Gastroesophageal sphincter (tissue), 2 donors: ENCODE measurements around the gene SMARCD1.
"Not testable (repeated sequence)": the region's sequence is repeated elsewhere in the genome, so short reads cannot be mapped to it uniquely, and the experiment has no call there.

Experiments
- POLR2A ChIP-seq, 2 donors: fragments of 450-650 bp; IDR thresholded peaks; one replicate each; pipeline ENCODE4 v1.6.1; 2017; ENCODE audit warnings: antibody characterized with exemption in 2 of 2, mild to moderate bottlenecking in 2 of 2, moderate library complexity in 1 of 2
- POLR2AphosphoS5 ChIP-seq: sonication (generic); formaldehyde crosslinking; IDR thresholded peaks from one replicate; pipeline ENCODE4 v1.6.1; 2017; ENCODE audit warnings: antibody characterized with exemption

DNA sequence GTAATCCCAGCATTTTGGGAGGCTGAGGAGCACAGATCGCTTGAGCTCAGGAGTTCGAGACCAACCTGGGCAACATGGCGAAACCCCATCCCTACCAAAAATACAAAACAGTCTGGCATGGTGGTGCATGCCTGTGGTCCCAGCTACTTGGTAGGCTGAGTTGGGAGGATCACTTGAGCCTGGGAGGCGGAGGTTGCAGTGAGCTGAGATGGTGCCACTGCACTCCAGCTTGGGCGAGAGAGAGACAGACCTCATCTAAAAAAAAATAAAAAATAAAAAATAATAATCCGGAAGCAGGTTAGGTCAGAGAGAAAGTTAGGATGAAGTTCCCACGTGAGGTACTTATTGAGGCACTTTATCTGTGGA lies 750 bp upstream of the SMARCD1 start:
- TF ChIP-seq POLR2A (IDR thresholded peaks at IDR 0.05); POLR2AphosphoS5: not testable (repeated sequence)
